Measurements from ENCODE around the gene EPGN. TPM values are rescaled to one million over a fixed set of nuclear protein-coding genes. Genes with fewer than 3 reads are reported as not detected.

The EPGN gene
- total RNA-seq, 8 experiments from 2014 or later = 0.11 to 3.0 (median 0.46) TPM; not detected in 4

- in situ Hi-C loops (cut with MboI; ENCODE audit: low pct_unique_long_range_greater_than_20kb in 2 of 9, low sequenced_read_pairs in 9 of 9, unreplicated experiment in 9 of 9) = no loop called here
- ATAC-seq (replicated peaks in 6 of 8) = no peak
- Histone ChIP-seq H3K27ac (no peak overlapping the region), H3K4me1 (replicated peaks in 1 of 2) (no peaks in the 10 kb centered on the region), H3K4me3 (no peak overlapping the region)
These were observed 20.5 kb upstream of the EPGN start for GRCh38 chr4:74287791-74288190.

- Histone ChIP-seq H3K4me1 (replicated peaks in 1 of 2) (no peaks in the 10 kb centered on the region), H3K4me3 (no peak overlapping the region), H3K27ac (no peak overlapping the region)
- ATAC-seq (replicated peaks in 6 of 8) = no peak
- WGBS, 10 experiments = 29 to 100% (median 94%) methylated on average over 1 of the region's 1 CpG; no CpG with 5 or more reads in 6 of the 10 experiments
- in situ Hi-C loops (cut with MboI; ENCODE audit: low pct_unique_long_range_greater_than_20kb in 2 of 9, low sequenced_read_pairs in 9 of 9, unreplicated experiment in 9 of 9) = no loop called here
These were observed 16.8 kb upstream of the EPGN start for GRCh38 chr4:74291471-74291870.

GRCh38 chr4:74292111-74292870, 16.0 kb upstream of the EPGN start:
- no peak overlapping the region for H3K4me3 ChIP-seq
- no peaks in the 10 kb centered on the region for H3K4me1 ChIP-seq (replicated peaks in 1 of 2)
- no peak for ATAC-seq (replicated peaks in 6 of 8)
- H3K27ac ChIP-seq = no peak overlapping the region
- in situ Hi-C loops (cut with MboI; ENCODE audit: low pct_unique_long_range_greater_than_20kb in 2 of 9, low sequenced_read_pairs in 9 of 9, unreplicated experiment in 9 of 9) = no loop called here

- H3K4me1 ChIP-seq (replicated peaks in 1 of 2) = no peaks in the 10 kb centered on the region
- 50 to 100% (median 100%) methylated on average over 1 to 2 of the region's 2 CpGs; no CpG with 5 or more reads in 1 of the 10 experiments for WGBS, 10 experiments
- ATAC-seq (replicated peaks in 6 of 8) = no peak
- H3K4me3 ChIP-seq = no peak overlapping the region
- in situ Hi-C loops (cut with MboI; ENCODE audit: low pct_unique_long_range_greater_than_20kb in 2 of 9, low sequenced_read_pairs in 9 of 9, unreplicated experiment in 9 of 9) = no loop called here
- no peak overlapping the region for H3K27ac ChIP-seq
These were observed 14.7 kb upstream of the EPGN start for GRCh38 chr4:74293558-74293957.

DNA sequence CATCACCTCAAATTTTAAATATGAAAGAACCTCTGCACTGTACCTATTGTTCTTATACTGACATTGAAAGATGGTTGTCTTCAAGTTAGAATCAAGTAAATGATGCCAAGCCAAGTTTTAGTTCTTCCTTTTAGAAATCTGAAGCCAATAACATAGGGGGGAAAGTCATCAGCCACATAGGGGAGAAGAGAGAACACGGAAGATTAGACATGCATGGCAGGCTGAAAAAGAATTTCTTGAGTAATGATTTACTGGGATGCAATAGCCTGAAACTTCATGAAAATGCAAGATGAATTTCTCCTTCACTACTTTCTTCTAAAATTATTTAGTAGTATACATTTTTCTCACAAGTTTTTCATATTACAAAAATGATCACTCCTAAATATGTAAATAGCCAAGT, 13.6 kb upstream of the EPGN start:
- 22 to 89% (median 69%) methylated on average over 1 of the region's 1 CpG; no CpG with 5 or more reads in 4 of the 10 experiments for WGBS, 10 experiments
- no peak overlapping the region for H3K27ac ChIP-seq
- in situ Hi-C loops (cut with MboI; ENCODE audit: low pct_unique_long_range_greater_than_20kb in 2 of 9, low sequenced_read_pairs in 9 of 9, unreplicated experiment in 9 of 9) = no loop called here
- H3K4me1 ChIP-seq (replicated peaks in 1 of 2) = no peaks in the 10 kb centered on the region
- no peak for ATAC-seq (replicated peaks in 6 of 8)
- no peak overlapping the region for H3K4me3 ChIP-seq

GRCh38 chr4:74297539-74297938, 10.7 kb upstream of the EPGN start:
- WGBS, 10 experiments = 43 to 100% (median 80%) methylated on average over 1 of the region's 1 CpG; no CpG with 5 or more reads in 3 of the 10 experiments
- Histone ChIP-seq H3K4me1 (replicated peaks in 1 of 2) (no peaks in the 10 kb centered on the region), H3K27ac (no peak overlapping the region), H3K4me3 (no peak overlapping the region)
- in situ Hi-C loops (cut with MboI; ENCODE audit: low pct_unique_long_range_greater_than_20kb in 2 of 9, low sequenced_read_pairs in 9 of 9, unreplicated experiment in 9 of 9) = no loop called here
- ATAC-seq (replicated peaks in 6 of 8) = no peak

- Histone ChIP-seq H3K4me3 (no peak overlapping the region), H3K4me1 (replicated peaks in 1 of 2) (no peaks in the 10 kb centered on the region), H3K27ac (no peak overlapping the region)
- WGBS, 10 experiments = 59 to 96% (median 90%) methylated on average over 2 to 4 of the region's 4 CpGs; no CpG with 5 or more reads in 1 of the 10 experiments
- no peak for ATAC-seq (replicated peaks in 6 of 8)
- in situ Hi-C loops (cut with MboI; ENCODE audit: low pct_unique_long_range_greater_than_20kb in 2 of 9, low sequenced_read_pairs in 9 of 9, unreplicated experiment in 9 of 9) = loop anchor here in 1 of 9 experiments (25.0 kb wide), 1 partner anchor 117 kb away; no protein-coding TSS in a partner anchor
These were observed 4.1 kb upstream of the EPGN start for GRCh38 chr4:74304095-74304625.

GRCh38 chr4:74305000-74305399, 3.3 kb upstream of the EPGN start:
- 0 to 100% (median 0%) methylated on average over 1 of the region's 1 CpG; no CpG with 5 or more reads in 5 of the 10 experiments for WGBS, 10 experiments
- Histone ChIP-seq H3K4me3 (no peak overlapping the region), H3K4me1 (replicated peaks in 1 of 2) (no peaks in the 10 kb centered on the region), H3K27ac (no peak overlapping the region)
- in situ Hi-C loops (cut with MboI; ENCODE audit: low pct_unique_long_range_greater_than_20kb in 2 of 9, low sequenced_read_pairs in 9 of 9, unreplicated experiment in 9 of 9) = loop anchor here in 1 of 9 experiments (25.0 kb wide), 1 partner anchor 118 kb away; no protein-coding TSS in a partner anchor
- peak in 3 of 8 experiments; percentile 17 to 96 (median 91) for ATAC-seq (replicated peaks in 6 of 8)

DNA sequence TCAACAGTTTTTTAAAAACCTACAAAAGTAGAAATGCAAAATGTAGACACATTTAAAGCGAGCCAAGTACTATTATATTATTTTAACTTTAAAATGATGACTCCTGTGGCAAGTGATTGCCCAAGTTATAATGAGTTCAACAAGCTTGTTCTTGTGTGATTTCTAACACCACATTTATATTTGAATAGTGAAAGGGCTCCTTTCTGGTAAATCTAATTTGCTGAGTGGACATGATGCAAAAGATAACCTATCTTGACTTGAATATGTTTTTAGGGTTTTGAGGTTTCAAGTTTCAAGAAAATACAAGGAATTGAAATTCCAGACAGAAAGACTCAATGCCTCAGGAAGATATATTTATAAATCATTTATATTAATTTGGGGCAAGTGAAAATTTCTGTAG, 1.1 kb upstream of the EPGN start:
- ATAC-seq (replicated peaks in 6 of 8) = no peak
- H3K4me1 ChIP-seq (replicated peaks in 1 of 2) = no peaks in the 10 kb centered on the region
- WGBS, 10 experiments = 80 to 100% (median 88%) methylated on average over 1 of the region's 1 CpG; no CpG with 5 or more reads in 4 of the 10 experiments
- in situ Hi-C loops (cut with MboI; ENCODE audit: low pct_unique_long_range_greater_than_20kb in 2 of 9, low sequenced_read_pairs in 9 of 9, unreplicated experiment in 9 of 9) = loop anchor here in 1 of 9 experiments (25.0 kb wide), 1 partner anchor 120 kb away; no protein-coding TSS in a partner anchor
- H3K4me3 ChIP-seq = no peak overlapping the region
- no peak overlapping the region for H3K27ac ChIP-seq

- in situ Hi-C loops (cut with MboI; ENCODE audit: low pct_unique_long_range_greater_than_20kb in 2 of 9, low sequenced_read_pairs in 9 of 9, unreplicated experiment in 9 of 9) = loop anchor here in 1 of 9 experiments (25.0 kb wide), 1 partner anchor 122 kb away; no protein-coding TSS in a partner anchor
- no peak for ATAC-seq (replicated peaks in 6 of 8)
- Histone ChIP-seq H3K4me1 (replicated peaks in 1 of 2) (no peaks in the 10 kb centered on the region), H3K27ac (no peak overlapping the region), H3K4me3 (no peak overlapping the region)
These were observed 953 bp downstream of the EPGN start for GRCh38 chr4:74309223-74309622.

GRCh38 chr4:74311696-74312313, 3.5 kb downstream of the EPGN start:
- ATAC-seq (replicated peaks in 6 of 8) = peak in 4 of 8 experiments; percentile 50 to 82 (median 62)
- in situ Hi-C loops (cut with MboI; ENCODE audit: low pct_unique_long_range_greater_than_20kb in 2 of 9, low sequenced_read_pairs in 9 of 9, unreplicated experiment in 9 of 9) = loop anchor here in 1 of 9 experiments (25.0 kb wide), 1 partner anchor 125 kb away; no protein-coding TSS in a partner anchor
- 0 to 100% (median 28%) methylated on average over 1 to 4 of the region's 4 CpGs for WGBS, 10 experiments

GRCh38 chr4:74314329-74314728, 6.1 kb downstream of the EPGN start:
- WGBS, 10 experiments = 79 to 100% (median 92%) methylated on average over 1 to 2 of the region's 2 CpGs; no CpG with 5 or more reads in 3 of the 10 experiments
- Histone ChIP-seq H3K4me3 (no peak overlapping the region), H3K27ac (no peak overlapping the region), H3K4me1 (replicated peaks in 1 of 2) (no peaks in the 10 kb centered on the region)
- ATAC-seq (replicated peaks in 6 of 8) = no peak
- in situ Hi-C loops (cut with MboI; ENCODE audit: low pct_unique_long_range_greater_than_20kb in 2 of 9, low sequenced_read_pairs in 9 of 9, unreplicated experiment in 9 of 9) = loop anchor here in 1 of 9 experiments (25.0 kb wide), 1 partner anchor 127 kb away; no protein-coding TSS in a partner anchor

More at GRCh38 chr4:74311696-74312313, 3.5 kb downstream of the EPGN start:
- no peaks in the 10 kb centered on the region for H3K4me1 ChIP-seq (replicated peaks in 1 of 2)
- H3K4me3 ChIP-seq = no peak overlapping the region
- no peak overlapping the region for H3K27ac ChIP-seq

DNA sequence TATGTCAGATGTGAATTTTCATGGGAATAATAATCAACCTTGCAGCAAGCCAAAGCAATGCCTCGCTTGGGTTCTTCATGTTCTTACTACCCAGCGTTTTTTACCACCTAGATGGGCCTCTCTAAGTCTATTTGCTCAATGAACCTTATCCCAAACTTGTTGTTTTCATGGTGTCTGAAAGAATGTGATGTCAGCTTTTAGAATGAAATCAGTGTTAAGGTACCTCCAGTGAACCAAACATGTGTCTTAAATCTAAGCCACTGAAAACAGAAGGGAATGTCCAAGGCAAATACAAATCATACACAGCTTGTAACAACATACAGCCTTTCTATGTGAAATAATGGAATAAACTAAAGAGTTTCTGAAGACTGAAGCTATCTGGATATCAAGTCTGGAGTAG, 6.7 kb downstream of the EPGN start:
- Histone ChIP-seq H3K4me3 (no peak overlapping the region), H3K27ac (no peak overlapping the region), H3K4me1 (replicated peaks in 1 of 2) (no peaks in the 10 kb centered on the region)
- 20 to 100% (median 80%) methylated on average over 1 to 2 of the region's 2 CpGs for WGBS, 10 experiments
- in situ Hi-C loops (cut with MboI; ENCODE audit: low pct_unique_long_range_greater_than_20kb in 2 of 9, low sequenced_read_pairs in 9 of 9, unreplicated experiment in 9 of 9) = loop anchor here in 1 of 9 experiments (25.0 kb wide), 1 partner anchor 128 kb away; no protein-coding TSS in a partner anchor
- no peak for ATAC-seq (replicated peaks in 6 of 8)
